Parietal lobe (tissue), 2 donors: ENCODE data around the gene SEMA4B. TPM values are rescaled to one million over a fixed set of nuclear protein-coding genes. Genes with fewer than 3 reads are reported as not detected.

Experiments
- small RNA-seq: library from RNA; depleted of rRNA; stranded (forward); fragments of <200 nt; gene quantifications from one replicate; pipeline ENCODE3, GENCODE V24; 2014; ENCODE audit warnings: low replicate concordance
- total RNA-seq: library from RNA; depleted of rRNA; stranded (reverse); fragments of >200 nt; gene quantifications from one replicate; pipeline ENCODE4 v1.2.3, GENCODE V29; 2014

Gene SEMA4B, protein sequence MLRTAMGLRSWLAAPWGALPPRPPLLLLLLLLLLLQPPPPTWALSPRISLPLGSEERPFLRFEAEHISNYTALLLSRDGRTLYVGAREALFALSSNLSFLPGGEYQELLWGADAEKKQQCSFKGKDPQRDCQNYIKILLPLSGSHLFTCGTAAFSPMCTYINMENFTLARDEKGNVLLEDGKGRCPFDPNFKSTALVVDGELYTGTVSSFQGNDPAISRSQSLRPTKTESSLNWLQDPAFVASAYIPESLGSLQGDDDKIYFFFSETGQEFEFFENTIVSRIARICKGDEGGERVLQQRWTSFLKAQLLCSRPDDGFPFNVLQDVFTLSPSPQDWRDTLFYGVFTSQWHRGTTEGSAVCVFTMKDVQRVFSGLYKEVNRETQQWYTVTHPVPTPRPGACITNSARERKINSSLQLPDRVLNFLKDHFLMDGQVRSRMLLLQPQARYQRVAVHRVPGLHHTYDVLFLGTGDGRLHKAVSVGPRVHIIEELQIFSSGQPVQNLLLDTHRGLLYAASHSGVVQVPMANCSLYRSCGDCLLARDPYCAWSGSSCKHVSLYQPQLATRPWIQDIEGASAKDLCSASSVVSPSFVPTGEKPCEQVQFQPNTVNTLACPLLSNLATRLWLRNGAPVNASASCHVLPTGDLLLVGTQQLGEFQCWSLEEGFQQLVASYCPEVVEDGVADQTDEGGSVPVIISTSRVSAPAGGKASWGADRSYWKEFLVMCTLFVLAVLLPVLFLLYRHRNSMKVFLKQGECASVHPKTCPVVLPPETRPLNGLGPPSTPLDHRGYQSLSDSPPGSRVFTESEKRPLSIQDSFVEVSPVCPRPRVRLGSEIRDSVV
- total RNA-seq: 70.7 TPM

DNA sequence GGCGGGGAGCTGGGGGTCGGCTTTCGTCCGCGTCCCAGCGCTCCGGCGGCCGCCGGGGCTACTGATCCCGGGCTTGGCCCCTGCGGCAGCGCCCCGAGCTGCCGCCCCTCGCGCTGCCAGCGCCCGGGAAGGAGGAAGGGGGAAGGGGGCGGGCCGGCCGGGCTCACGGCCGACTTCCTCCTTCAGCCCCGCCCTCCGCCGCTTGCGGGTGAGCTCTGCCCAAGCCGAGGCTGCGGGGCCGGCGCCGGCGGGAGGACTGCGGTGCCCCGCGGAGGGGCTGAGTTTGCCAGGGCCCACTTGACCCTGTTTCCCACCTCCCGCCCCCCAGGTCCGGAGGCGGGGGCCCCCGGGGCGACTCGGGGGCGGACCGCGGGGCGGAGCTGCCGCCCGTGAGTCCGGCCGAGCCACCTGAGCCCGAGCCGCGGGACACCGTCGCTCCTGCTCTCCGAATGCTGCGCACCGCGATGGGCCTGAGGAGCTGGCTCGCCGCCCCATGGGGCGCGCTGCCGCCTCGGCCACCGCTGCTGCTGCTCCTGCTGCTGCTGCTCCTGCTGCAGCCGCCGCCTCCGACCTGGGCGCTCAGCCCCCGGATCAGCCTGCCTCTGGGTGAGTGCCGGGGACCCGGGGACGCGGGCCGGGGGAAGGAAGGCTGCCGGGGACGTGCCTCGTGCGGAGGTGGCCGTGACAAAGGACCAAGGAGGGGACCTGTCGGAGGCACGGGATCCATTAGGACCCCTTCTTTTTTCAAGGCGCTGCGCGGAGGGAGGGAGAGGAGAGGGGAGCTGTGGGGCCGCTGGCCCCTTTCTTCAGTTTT is at the start of gene SEMA4B:
TSS of gene SEMA4B (plus strand) at position 201 of the 814 bp plus-strand sequence. CDS start at position 450, 249 bp downstream.

DNA sequence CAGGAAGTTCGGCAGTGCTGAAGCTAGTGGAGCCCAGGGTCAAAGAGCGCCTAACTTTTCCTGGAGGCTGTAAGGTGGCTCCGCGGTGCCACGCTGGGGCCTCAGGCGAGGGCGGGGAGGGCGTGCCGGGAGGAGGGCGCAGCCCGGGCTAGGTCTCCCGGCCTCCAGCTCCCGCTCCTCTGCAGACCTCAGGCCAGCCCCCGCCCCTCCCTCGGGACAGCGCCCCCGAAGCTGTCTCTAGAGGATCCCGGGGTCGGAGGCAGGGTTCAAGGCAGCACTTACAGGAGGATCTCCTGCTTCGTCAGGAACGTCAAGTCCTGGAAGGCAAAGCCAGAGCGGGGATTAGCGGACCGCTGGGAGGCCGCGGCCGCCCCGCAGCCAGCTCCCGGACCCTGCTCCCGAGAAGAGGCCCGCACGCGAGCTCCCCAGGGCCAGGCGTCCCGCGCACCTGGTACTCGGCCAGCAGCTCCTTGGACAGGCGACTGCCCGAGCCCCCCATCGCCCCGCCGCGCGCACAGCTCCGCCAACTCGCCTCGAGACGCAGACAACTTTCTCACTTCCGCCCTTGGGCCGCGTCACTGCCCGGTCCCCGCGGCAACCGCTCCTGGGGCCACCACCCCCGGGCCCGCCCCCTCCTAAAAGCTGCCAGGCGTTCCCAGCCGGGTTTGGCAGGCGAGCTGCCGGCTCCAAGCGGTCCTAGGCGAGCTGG is 32.4 kb downstream of the SEMA4B start, which contains the start of gene CIB1:
TSS of gene CIB1 (minus strand) at position 555 of the 709 bp plus-strand sequence. CDS start at position 499, 56 bp downstream.

DNA sequence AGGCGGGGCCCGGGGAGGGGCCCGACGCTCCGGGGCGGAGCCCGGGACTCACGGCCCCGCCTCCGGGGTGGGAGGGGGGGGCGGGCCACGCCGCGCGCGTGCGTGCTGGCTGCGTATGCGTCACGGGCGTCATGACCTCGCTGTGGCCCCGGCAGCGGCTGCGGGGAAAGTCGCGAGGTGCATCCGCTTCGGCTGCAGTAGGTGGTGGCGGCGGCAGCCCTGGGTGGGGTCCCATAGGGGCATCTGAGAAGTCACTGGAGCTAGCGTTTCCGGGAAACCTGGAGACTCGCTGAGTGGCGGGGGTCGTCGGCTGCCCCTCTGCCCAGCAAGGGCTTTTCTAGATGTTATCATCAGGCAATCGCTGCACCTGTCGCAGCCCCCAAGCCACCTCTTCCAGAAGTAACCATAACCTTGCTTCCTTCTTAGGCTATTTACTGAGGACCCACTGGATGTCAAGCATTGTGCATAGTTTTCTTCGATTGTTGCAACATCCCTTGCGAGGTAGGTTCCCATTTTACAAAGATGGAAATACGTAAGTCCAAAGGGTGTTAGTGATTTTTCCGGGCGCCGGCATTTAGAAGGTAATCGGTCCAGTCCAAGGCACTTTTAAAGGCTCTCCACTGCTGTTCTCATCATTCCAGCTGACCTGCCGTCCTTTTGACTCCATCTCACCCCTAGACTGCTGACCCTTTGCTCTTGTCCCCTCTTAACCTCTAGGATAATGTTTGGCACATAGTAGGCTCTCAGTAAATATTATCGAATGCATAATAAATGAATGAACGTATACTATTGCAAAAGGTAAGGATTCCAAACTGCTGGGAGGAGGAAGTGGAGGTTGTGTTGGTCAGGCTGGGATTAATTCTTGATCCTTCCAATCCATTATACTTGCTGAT is 33.2 kb downstream of the SEMA4B start, which contains the start of gene GDPGP1:
TSS of gene GDPGP1 (plus strand) at position 114 of the 893 bp plus-strand sequence. CDS start 6,700 bp downstream, outside the sequence.

DNA sequence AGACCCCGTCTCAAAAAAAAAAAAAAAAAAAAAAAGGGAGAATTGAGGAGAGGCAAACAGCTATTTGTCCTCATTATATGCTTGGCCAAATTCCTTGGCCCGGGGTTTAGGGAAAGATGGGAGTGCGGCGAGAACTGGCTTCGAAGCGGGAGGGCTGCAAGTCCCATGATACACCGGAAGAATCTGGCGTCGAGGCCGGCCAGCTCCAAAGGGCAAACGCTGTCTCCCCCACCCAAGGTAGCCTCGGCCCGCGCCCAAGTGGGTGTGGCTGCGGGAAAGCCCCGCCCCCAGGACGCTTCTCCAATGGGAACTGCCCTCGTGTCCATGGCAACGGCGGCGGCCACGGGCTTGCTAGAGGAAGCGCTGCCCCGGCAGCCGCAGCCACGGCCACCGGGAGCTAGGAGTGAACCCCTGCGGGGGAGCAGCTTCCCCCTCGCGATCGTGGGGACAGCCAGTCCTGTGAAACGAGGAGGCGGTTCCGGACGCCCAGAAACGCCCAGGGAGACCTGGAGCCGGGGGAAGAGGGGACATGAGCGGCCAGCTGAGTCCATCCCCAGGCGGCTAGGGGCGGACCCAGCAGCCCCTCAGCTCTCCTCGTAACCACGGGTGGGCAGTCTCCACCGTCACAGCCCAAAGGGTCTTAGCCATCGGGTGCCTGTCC is 48.2 kb downstream of the SEMA4B start, which contains the start of gene TTLL13:
TSS of gene TTLL13 (plus strand) at position 354 of the 661 bp plus-strand sequence. CDS start 1,075 bp downstream, outside the sequence.

DNA sequence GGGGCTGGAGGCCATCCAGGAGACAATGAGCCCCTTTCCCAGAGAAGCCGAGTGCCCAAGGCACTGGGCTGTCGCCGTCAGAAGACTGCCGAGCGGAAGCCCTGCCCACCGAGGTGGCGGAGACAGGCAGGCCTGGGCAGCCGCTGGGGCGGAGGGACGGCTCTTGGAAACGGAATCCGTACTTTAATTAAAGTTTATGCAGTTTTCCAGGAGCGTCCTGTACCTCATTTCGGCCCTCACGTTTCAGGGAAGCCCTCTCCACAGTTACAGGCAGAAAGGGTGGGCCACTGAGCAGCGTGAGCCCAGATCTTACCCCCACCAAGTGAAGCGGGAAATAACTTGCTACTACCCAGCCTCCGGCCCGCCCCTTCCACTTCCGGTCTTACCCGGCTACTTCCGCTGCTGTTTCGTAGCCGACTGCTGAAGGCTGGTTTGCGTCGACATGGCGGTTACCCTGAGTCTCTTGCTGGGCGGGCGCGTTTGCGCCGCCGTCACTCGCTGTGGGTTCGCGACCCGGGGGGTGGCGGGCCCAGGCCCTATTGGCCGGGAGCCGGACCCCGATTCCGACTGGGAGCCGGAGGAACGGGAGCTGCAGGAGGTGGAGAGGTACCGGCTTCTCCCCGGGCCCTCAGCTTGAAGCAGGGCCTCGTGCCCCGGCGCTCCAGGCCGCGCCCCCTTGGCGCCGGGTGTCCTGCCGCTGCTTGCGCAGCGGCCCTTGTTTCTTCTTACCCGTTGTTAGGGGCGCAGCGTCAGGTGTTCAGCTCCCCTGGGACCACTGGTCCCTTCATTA is 64.3 kb downstream of the SEMA4B start, which contains the start of gene NGRN:
TSS of gene NGRN (plus strand) at position 402 of the 790 bp plus-strand sequence. CDS start at position 443, 41 bp downstream.

Small RNA genes within 50 kb of the gene (small RNA-seq; reads per million reads assigned to genes)
- gene RN7SL346P: not detected

Other genes with a start within 250 kb of the SEMA4B start
- 12.8 TPM for gene ZNF710, start 200.0 kb upstream of the SEMA4B start, total RNA-seq
- 78.9 TPM for gene IDH2, start 98.9 kb upstream of the SEMA4B start, total RNA-seq
- 4.7 TPM for gene CIB1, start 32.6 kb downstream of the SEMA4B start, total RNA-seq
- gene GDPGP1, start 32.9 kb downstream of the SEMA4B start, total RNA-seq: 5.3 TPM
- not detected for gene TTLL13, start 48.2 kb downstream of the SEMA4B start, total RNA-seq
- gene NGRN, start 64.3 kb downstream of the SEMA4B start, total RNA-seq: 168 TPM
- gene ZNF774, start 151.0 kb downstream of the SEMA4B start, total RNA-seq: 11.6 TPM
- 109 TPM for gene IQGAP1, start 186.9 kb downstream of the SEMA4B start, total RNA-seq